Neural cell (in vitro differentiated cells): ENCODE results near the gene BZW2.
A peak's percentile ranks its signal among the peaks of the same experiment; 100 is the strongest.

Experiments used
- CTCF ChIP-seq: fragments of 450-650 bp; IDR thresholded peaks from 2 replicates; pipeline ENCODE4 v1.5.1; 2014; ENCODE audit warnings: antibody characterized with exemption, mild to moderate bottlenecking, moderate library complexity; ENCODE audit not compliant: poor library complexity, severe bottlenecking
- EZH2 ChIP-seq: fragments of 200-600, 300-800 bp; shearing (Covaris generic), sonication (generic); IDR thresholded peaks from 2 replicates; pipeline ENCODE4 v1.6.1; 2014; ENCODE audit warnings: antibody characterized with exemption, low read length, borderline replicate concordance, mild to moderate bottlenecking; ENCODE audit not compliant: insufficient read depth, poor library complexity, severe bottlenecking
- MXI1 ChIP-seq: fragments of 450-650 bp; conservative IDR thresholded peaks from 2 replicates; pipeline ENCODE4 v1.6.1; 2014; ENCODE audit warnings: antibody characterized with exemption, mild to moderate bottlenecking; ENCODE audit not compliant: poor library complexity, severe bottlenecking
- POLR2AphosphoS5 ChIP-seq: IDR thresholded peaks from 2 replicates; pipeline ENCODE4 v1.6.1; 2012
- TF ChIP-seq, protein P1 (sequence below): IDR thresholded peaks from 2 replicates; pipeline ENCODE4 v1.6.1; 2012; ENCODE audit warnings: borderline replicate concordance

- TF ChIP-seq EZH2: no peak
- TF ChIP-seq CTCF: peak; percentile 35
- TF ChIP-seq, protein P1, sequence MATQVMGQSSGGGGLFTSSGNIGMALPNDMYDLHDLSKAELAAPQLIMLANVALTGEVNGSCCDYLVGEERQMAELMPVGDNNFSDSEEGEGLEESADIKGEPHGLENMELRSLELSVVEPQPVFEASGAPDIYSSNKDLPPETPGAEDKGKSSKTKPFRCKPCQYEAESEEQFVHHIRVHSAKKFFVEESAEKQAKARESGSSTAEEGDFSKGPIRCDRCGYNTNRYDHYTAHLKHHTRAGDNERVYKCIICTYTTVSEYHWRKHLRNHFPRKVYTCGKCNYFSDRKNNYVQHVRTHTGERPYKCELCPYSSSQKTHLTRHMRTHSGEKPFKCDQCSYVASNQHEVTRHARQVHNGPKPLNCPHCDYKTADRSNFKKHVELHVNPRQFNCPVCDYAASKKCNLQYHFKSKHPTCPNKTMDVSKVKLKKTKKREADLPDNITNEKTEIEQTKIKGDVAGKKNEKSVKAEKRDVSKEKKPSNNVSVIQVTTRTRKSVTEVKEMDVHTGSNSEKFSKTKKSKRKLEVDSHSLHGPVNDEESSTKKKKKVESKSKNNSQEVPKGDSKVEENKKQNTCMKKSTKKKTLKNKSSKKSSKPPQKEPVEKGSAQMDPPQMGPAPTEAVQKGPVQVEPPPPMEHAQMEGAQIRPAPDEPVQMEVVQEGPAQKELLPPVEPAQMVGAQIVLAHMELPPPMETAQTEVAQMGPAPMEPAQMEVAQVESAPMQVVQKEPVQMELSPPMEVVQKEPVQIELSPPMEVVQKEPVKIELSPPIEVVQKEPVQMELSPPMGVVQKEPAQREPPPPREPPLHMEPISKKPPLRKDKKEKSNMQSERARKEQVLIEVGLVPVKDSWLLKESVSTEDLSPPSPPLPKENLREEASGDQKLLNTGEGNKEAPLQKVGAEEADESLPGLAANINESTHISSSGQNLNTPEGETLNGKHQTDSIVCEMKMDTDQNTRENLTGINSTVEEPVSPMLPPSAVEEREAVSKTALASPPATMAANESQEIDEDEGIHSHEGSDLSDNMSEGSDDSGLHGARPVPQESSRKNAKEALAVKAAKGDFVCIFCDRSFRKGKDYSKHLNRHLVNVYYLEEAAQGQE: peak; percentile 98
- peak; percentile 94 for TF ChIP-seq MXI1
- TF ChIP-seq POLR2AphosphoS5: peak; percentile 97
Observed at GRCh38 chr7:16645593-16646471, at the start of gene BZW2, which contains the start of gene ANKMY2.
